IPS DF 4.7 (cell line): ENCODE data around the gene CYP1A1.

ENCODE experiments used
- DNase-seq: peaks from one replicate; pipeline ENCODE4 v3.0.0-alpha.2; 2013; ENCODE audit warnings: low spot score; ENCODE audit errors: extremely low read depth

Gene CYP1A1

GRCh38 chr15:74695597-74696397 lies 29.5 kb downstream of the CYP1A1 start, which contains the start of gene EDC3:
Gene EDC3 (minus strand): TSS chr15:74696024. CDS start chr15:74675124, 20,900 bp downstream.
- peak; percentile 44 for DNase-seq

GRCh38 chr15:74692327-74692726 lies 33.0 kb downstream of the CYP1A1 start:
- no peak for DNase-seq

DNA sequence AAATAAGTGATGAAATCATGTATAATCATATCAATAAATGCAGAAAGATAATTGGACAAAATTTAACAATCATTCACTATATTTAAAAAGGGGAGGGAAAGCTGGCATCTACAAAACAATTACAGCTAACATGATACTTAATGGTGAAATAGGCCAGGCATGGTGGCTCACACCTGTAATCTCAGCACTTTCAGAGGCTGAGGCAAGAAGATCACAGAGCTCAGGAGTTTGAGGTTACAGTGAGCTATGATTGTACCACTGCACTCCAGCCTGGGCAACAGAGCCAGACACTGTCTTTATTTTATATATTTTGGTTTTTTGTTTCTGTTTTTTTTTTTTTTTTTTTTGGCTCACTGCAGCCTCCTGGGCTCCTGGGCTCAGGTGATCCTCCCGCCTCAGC lies 41.6 kb downstream of the CYP1A1 start:
- no peak for DNase-seq

- no peak for DNase-seq
Measured at GRCh38 chr15:74682954-74683353, 42.4 kb downstream of the CYP1A1 start.

GRCh38 chr15:74680456-74680855 lies 44.9 kb downstream of the CYP1A1 start:
- no peak for DNase-seq

- no peak for DNase-seq
Measured at GRCh38 chr15:74676801-74677200, 48.5 kb downstream of the CYP1A1 start.

DNA sequence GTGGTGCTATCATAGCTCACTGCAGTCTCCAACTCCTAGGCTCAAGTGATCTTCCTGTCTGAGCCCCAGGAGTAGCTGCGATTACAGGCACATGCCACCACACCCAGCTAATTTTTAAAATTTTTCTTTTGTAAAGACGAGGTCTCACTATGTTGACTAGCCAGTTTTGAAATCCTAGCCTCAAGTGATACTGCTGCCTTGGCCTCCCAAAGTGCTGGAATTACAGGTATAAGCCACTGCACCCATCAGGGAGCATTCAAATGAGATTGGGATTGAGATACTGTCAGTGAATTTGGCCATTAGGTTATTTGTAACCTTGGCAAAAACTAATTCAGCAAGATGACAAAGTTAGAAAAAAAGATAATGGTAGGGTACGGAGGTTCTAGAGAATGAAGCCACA lies 51.2 kb downstream of the CYP1A1 start:
- no peak for DNase-seq

DNA sequence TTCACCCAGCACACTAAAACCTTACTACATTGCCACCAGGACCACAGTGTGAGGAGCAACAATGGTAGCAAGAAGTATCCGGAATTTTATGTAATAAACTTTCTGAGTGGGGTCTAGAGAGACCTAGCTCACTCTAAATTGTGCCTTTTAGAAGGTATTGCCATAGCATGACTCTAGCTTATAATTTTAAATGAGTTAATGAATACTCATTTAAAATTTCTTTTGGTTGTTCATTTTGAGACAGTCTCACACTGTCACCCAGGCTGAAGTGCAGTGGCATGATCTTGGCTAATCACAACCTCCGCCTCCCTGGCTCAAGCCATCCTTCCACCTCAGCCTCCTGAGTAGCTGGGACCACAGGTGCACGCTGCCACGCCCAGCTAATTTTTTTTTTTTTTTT lies 55.7 kb downstream of the CYP1A1 start:
- DNase-seq: no peak
